Spleen (tissue), 11 donors: ENCODE data around the gene DUSP2. TPM values are rescaled to one million over a fixed set of nuclear protein-coding genes. Genes with fewer than 3 reads are reported as not detected.
A peak's percentile ranks its signal among the peaks of the same experiment; 100 is the strongest.

Experiments
- DNase-seq: peaks from one replicate; pipeline ENCODE4 v3.0.0-alpha.2; 2020
- H3K27ac ChIP-seq, 8 donors: fragments of 200-600 bp; sonication (generic) in 7 of 8; 1 replicate in 4 of 8; 2 replicates in 4 of 8; pipeline versions ENCODE4 v1.5.0 to v1.8.0; 2016 to 2021; ENCODE audit warnings: inconsistent platforms in 4 of 8, mild to moderate bottlenecking in 4 of 8, moderate library complexity in 1 of 8
- H3K27me3 ChIP-seq, 7 donors: fragments of 200-600 bp; sonication (generic) in 6 of 7; replicated peaks in 1 of 7; 1 replicate in 4 of 7; 2 replicates in 3 of 7; pipeline versions ENCODE4 v1.5.0 to v1.8.0; 2016 to 2021; ENCODE audit warnings: inconsistent platforms in 3 of 7, mild to moderate bottlenecking in 1 of 7
- H3K36me3 ChIP-seq, 6 donors: fragments of 200-600 bp; sonication (generic) in 5 of 6; 1 replicate in 4 of 6; 2 replicates in 2 of 6; pipeline versions ENCODE4 v1.5.0 to v1.8.0; 2016 to 2021; ENCODE audit warnings: inconsistent platforms in 2 of 6
- H3K4me1 ChIP-seq, 6 donors: fragments of 200-600 bp; sonication (generic) in 5 of 6; 1 replicate in 3 of 6; 2 replicates in 3 of 6; pipeline versions ENCODE4 v1.5.0 to v1.8.0; 2016 to 2021; ENCODE audit warnings: inconsistent platforms in 3 of 6
- H3K4me3 ChIP-seq, 8 donors: fragments of 200-600 bp; sonication (generic) in 7 of 8; 1 replicate in 4 of 8; 2 replicates in 4 of 8; pipeline versions ENCODE4 v1.5.0 to v1.8.0; 2016 to 2021; ENCODE audit warnings: inconsistent platforms in 4 of 8, mild to moderate bottlenecking in 4 of 8, moderate library complexity in 2 of 8
- H3K9me3 ChIP-seq, 8 donors: fragments of 200-600 bp; sonication (generic) in 7 of 8; 1 replicate in 4 of 8; 2 replicates in 4 of 8; pipeline versions ENCODE4 v1.5.0 to v1.8.0; 2016 to 2021; ENCODE audit warnings: inconsistent platforms in 4 of 8
- POLR2A ChIP-seq, 3 donors: fragments of 450-650 bp; IDR thresholded peaks; one replicate each; pipeline ENCODE4 v1.5.1; 2017; ENCODE audit warnings: antibody characterized with exemption in 3 of 3, mild to moderate bottlenecking in 1 of 3
- POLR2AphosphoS5 ChIP-seq, 3 donors: sonication (generic); formaldehyde crosslinking; IDR thresholded peaks; one replicate each; pipeline ENCODE4 v1.5.1; 2017; ENCODE audit warnings: antibody characterized with exemption in 3 of 3
- WGBS, 5 donors: extraction: QIAGEN DNeasy Blood & Tissue Kit in 3 of 5; methylation state at CpG; one replicate each; pipeline versions ENCODE4 v1.1.5 to v1.1.7; 2013 to 2018; 5-methylcytosine and 5-hydroxymethylcytosine counted together
- intact Hi-C: fragments of 100-400 bp; cut with DNase I; formaldehyde crosslinking; loops from one replicate; pipeline ENCODE4 v1.15.0; 2023; ENCODE audit warnings: low total_unique reads
- polyA plus RNA-seq, 3 donors: library from polyadenylated mRNA; stranded (reverse); fragments of 200-250 nt; gene quantifications; one replicate each; pipeline ENCODE4 v1.2.1, GENCODE V29; 2013
- total RNA-seq, 7 donors: library from RNA; depleted of rRNA in 3 of 7; stranded (reverse); fragments of >200 nt in 3 of 7; fragmentation: NEBNext Ultra II Directional in 4 of 7; extraction: Animal tissue kit (Norgen Biotek cat#: 25700) in 4 of 7; gene quantifications; one replicate each; pipeline versions ENCODE4 v1.1.0 to v1.2.1, GENCODE V29; 2016 to 2021
- TF ChIP-seq, protein P1 (sequence below), 11 experiments: fragments of 200-600 bp in 7 of 11; fragments of 450-650 bp in 4 of 11; sonication (generic) in 4 of 11; IDR thresholded peaks in 8 of 11; conservative IDR thresholded peaks in 3 of 11; 1 replicate in 7 of 11; 2 replicates in 4 of 11; pipeline versions ENCODE4 v1.4.0 to v1.8.0; 2016 to 2021; ENCODE audit warnings: antibody characterized with exemption in 11 of 11, inconsistent platforms in 4 of 11, mild to moderate bottlenecking in 1 of 11
- donor health status: healthy with polysubstance abuse.
- donor health status: DM: no; HTN: no; CAD: no; lungs with moderate emphysema.
- donor health status: DM: no; HTN: no; CAD: no.
- donor health status: Bipolar disorder and iron deficiency.
- donor health status: healthy.
- donor health status: DM: no; HTN: no; CAD: no.
- donor health status: DM: yes; HTN: yes; CAD: no.

The DUSP2 gene
- total and polyA plus RNA-seq, 10 donors: 24.2 to 88.0 (median 46.3) TPM

DNA sequence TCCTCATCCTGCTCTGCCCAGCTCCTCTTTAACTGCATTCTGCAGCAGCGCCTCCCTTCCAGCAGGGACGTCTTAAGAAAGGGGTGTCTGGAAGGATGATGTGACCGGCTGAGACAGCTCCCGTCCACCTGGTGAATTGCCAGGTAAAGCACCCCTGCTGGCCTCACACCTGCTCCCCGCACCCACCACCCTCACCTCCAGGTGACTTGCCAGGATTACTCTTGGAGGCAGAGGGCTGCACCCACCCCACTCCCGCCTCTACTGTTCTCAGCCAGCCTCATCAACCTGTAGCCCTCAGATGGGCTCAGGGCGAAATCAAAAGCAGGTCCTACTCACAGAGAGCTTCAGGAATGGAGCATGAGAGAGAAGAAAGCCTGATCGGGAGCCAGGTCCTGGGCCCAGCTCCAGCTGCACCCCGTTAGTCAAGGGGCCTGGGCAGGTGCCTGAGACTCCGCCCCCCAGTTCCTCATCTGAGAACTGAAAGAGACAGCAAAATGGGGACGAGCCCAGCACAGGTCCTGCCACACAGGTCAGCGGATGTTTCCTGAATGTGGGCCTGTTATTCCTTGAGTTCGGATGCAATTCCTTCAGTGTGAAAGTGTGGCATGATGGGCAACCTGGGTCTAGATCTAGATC is 34.5 kb downstream of the DUSP2 start:
- peak; percentile 61 for DNase-seq

DNA sequence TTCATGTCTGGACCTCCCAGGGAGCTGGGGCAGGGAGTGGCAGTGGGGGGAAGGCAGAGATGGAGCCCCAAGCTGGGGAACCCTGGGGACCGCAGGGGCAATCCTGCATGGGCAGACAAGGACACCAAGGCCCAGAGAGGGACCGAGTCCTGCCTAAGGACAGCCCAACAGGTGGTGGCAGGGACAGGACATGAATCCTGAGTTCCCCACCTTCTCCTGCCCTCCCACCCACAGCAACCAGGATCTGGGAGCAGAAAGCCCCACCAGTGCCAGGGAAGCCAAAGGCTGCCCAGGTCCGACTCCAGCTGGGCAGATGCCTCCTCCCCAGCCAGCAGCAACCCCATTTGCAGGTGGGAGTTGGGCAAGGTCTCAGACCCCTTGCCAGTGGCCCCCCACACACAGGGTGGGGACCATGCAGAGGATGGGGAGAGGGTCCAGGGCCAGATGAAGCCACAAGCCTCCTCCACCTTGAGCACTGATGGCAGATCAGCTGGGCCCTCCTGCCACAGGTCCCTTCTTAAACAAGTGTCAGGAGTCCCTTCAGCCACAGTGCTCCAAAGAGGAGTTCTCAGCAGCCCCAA is 35.2 kb downstream of the DUSP2 start:
- TF ChIP-seq, protein P1, sequence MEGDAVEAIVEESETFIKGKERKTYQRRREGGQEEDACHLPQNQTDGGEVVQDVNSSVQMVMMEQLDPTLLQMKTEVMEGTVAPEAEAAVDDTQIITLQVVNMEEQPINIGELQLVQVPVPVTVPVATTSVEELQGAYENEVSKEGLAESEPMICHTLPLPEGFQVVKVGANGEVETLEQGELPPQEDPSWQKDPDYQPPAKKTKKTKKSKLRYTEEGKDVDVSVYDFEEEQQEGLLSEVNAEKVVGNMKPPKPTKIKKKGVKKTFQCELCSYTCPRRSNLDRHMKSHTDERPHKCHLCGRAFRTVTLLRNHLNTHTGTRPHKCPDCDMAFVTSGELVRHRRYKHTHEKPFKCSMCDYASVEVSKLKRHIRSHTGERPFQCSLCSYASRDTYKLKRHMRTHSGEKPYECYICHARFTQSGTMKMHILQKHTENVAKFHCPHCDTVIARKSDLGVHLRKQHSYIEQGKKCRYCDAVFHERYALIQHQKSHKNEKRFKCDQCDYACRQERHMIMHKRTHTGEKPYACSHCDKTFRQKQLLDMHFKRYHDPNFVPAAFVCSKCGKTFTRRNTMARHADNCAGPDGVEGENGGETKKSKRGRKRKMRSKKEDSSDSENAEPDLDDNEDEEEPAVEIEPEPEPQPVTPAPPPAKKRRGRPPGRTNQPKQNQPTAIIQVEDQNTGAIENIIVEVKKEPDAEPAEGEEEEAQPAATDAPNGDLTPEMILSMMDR (IDR thresholded peaks at IDR 0.05 in 8 of 11, conservative IDR thresholded peaks at IDR 0.05 in 3 of 11): no peak
- TF ChIP-seq POLR2A (IDR thresholded peaks at IDR 0.05): no peak
- no peak for TF ChIP-seq POLR2AphosphoS5 (IDR thresholded peaks at IDR 0.05)
- peak; percentile 72 for DNase-seq
- Histone ChIP-seq H3K4me3 (no peak overlapping the region), H3K27me3 (peaks cover 0 to 5% (median 0%) of the 10 kb centered on the region in 7 donors), H3K27ac (peak overlapping the region in 1 of 8 donors; percentile 61), H3K36me3 (no peaks in the 10 kb centered on the region), H3K4me1 (peaks cover 0 to 36% (median 12%) of the 10 kb centered on the region in 6 donors), H3K9me3 (peaks cover 0 to 15% (median 13%) of the 10 kb centered on the region in 8 donors)
- WGBS, 5 donors: 86 to 100% (median 94%) methylated on average over 2 to 3 of the region's 3 CpGs
- intact Hi-C loops: no loop called here

More for the DNA sequence above, 34.5 kb downstream of the DUSP2 start:
- H3K36me3 ChIP-seq: no peaks in the 10 kb centered on the region
- no peak overlapping the region for H3K4me3 ChIP-seq
- H3K27me3 ChIP-seq: peaks cover 0 to 10% (median 4%) of the 10 kb centered on the region in 7 donors
- no peak overlapping the region for H3K27ac ChIP-seq
- H3K9me3 ChIP-seq: peaks cover 0 to 8% (median 6%) of the 10 kb centered on the region in 8 donors
- 82 to 94% (median 84%) methylated on average over 9 to 13 of the region's 13 CpGs for WGBS, 5 donors
- TF ChIP-seq POLR2AphosphoS5 (IDR thresholded peaks at IDR 0.05) (no peak), POLR2A (IDR thresholded peaks at IDR 0.05) (no peak)
- TF ChIP-seq, protein P1 (IDR thresholded peaks at IDR 0.05 in 8 of 11, conservative IDR thresholded peaks at IDR 0.05 in 3 of 11): no peak
- H3K4me1 ChIP-seq: peaks cover 0 to 43% (median 18%) of the 10 kb centered on the region in 6 donors
- intact Hi-C loops: no loop called here

DNA sequence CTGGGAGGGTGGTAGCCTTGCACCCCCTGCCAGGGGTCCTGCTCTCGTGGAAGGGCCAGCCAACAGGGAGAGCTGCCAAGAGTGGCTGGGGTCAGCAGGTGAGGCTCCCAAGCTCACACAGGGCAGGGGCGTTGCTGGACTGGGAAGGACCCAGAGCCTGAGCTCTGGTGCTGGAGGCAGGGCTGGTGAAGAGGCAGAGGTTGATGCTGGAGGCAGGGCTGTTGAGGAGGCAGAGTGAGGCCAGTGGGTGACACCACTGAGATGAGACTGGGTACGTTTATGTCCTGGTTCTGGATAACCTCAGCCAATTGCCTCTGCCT is 35.9 kb downstream of the DUSP2 start:
- H3K4me1 ChIP-seq: peaks cover 0 to 35% (median 11%) of the 10 kb centered on the region in 6 donors
- H3K36me3 ChIP-seq: no peaks in the 10 kb centered on the region
- TF ChIP-seq, protein P1 (IDR thresholded peaks at IDR 0.05 in 8 of 11, conservative IDR thresholded peaks at IDR 0.05 in 3 of 11): no peak
- TF ChIP-seq POLR2AphosphoS5 (IDR thresholded peaks at IDR 0.05) (no peak), POLR2A (IDR thresholded peaks at IDR 0.05) (no peak)
- H3K27me3 ChIP-seq: peaks cover 0 to 5% (median 0%) of the 10 kb centered on the region in 7 donors
- 53 to 73% (median 61%) methylated on average over 3 of the region's 3 CpGs for WGBS, 5 donors
- H3K4me3 ChIP-seq: no peak overlapping the region
- peaks cover 0 to 21% (median 17%) of the 10 kb centered on the region in 8 donors for H3K9me3 ChIP-seq
- intact Hi-C loops: no loop called here
- peak overlapping the region in 6 of 8 donors; percentile 19 to 61 (median 58) for H3K27ac ChIP-seq
- DNase-seq: no peak
